Thyroid gland (tissue), 4 donors: ENCODE data around the gene LFNG.

Experiments
- POLR2A ChIP-seq, 2 donors: fragments of 450-650 bp; IDR thresholded peaks; one replicate each; pipeline ENCODE4 v1.6.1; 2017; ENCODE audit warnings: antibody characterized with exemption in 2 of 2, mild to moderate bottlenecking in 2 of 2, moderate library complexity in 1 of 2
- TF ChIP-seq, protein P1 (sequence below), 6 experiments: fragments of 200-600 bp in 3 of 6; fragments of 450-650 bp in 3 of 6; sonication (generic) in 3 of 6; IDR thresholded peaks; one replicate each; pipeline ENCODE4 v1.5.1; 2016 to 2019; ENCODE audit warnings: antibody characterized with exemption in 6 of 6, mild to moderate bottlenecking in 2 of 6, inconsistent platforms in 1 of 6, moderate library complexity in 1 of 6

- TF ChIP-seq POLR2A (IDR thresholded peaks at IDR 0.05) = no peak
- TF ChIP-seq, protein P1, sequence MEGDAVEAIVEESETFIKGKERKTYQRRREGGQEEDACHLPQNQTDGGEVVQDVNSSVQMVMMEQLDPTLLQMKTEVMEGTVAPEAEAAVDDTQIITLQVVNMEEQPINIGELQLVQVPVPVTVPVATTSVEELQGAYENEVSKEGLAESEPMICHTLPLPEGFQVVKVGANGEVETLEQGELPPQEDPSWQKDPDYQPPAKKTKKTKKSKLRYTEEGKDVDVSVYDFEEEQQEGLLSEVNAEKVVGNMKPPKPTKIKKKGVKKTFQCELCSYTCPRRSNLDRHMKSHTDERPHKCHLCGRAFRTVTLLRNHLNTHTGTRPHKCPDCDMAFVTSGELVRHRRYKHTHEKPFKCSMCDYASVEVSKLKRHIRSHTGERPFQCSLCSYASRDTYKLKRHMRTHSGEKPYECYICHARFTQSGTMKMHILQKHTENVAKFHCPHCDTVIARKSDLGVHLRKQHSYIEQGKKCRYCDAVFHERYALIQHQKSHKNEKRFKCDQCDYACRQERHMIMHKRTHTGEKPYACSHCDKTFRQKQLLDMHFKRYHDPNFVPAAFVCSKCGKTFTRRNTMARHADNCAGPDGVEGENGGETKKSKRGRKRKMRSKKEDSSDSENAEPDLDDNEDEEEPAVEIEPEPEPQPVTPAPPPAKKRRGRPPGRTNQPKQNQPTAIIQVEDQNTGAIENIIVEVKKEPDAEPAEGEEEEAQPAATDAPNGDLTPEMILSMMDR (IDR thresholded peaks at IDR 0.05) = no peak
These were observed 57.3 kb downstream of the LFNG start for GRCh38 chr7:2576742-2577491.
